ENCODE results near the gene TLE4. TPM values are rescaled to one million over a fixed set of nuclear protein-coding genes. Genes with fewer than 3 reads are reported as not detected.
A peak's percentile ranks its signal among the peaks of the same experiment; 100 is the strongest.
"Not testable (repeated sequence)": the region's sequence is repeated elsewhere in the genome, so short reads cannot be mapped to it uniquely, and the experiment has no call there.

The TLE4 gene
- total RNA-seq, 2 donors from 2014 or later: 17.9 to 54.7 TPM

- 99% methylated on average over 3 of the region's 3 CpGs for WGBS, 2 donors
- ATAC-seq: no peak
Measured at GRCh38 chr9:79603222-79603920, 31.6 kb downstream of the TLE4 start.

GRCh38 chr9:79604149-79604548, 32.4 kb downstream of the TLE4 start:
- Histone ChIP-seq H3K27me3 (no peaks in the 10 kb centered on the region), H3K4me3 (no peak overlapping the region), H3K9me3 (no peaks in the 10 kb centered on the region), H3K4me1 (peaks cover 16% of the 10 kb centered on the region), H3K27ac (no peak overlapping the region), H3K36me3 (replicated peaks in 1 of 2; ENCODE audit: insufficient read depth in 1 of 2, low read depth in 2 of 2) (no peaks in the 10 kb centered on the region)
- intact Hi-C loops (cut with DNase I): no loop called here
- ATAC-seq: no peak
- no peak for DNase-seq
- TF ChIP-seq CTCF (IDR thresholded peaks at IDR 0.05): no peak
- TF ChIP-seq POLR2A (IDR thresholded peaks at IDR 0.05): no peak

More at GRCh38 chr9:79603222-79603920, 31.6 kb downstream of the TLE4 start:
- intact Hi-C loops (cut with DNase I): no loop called here
- TF ChIP-seq POLR2A (IDR thresholded peaks at IDR 0.05) (no peak), CTCF (IDR thresholded peaks at IDR 0.05) (no peak)
- no peaks in the 10 kb centered on the region for H3K9me3 ChIP-seq
- H3K4me1 ChIP-seq: peaks cover 16% of the 10 kb centered on the region
- H3K27ac ChIP-seq: no peak overlapping the region
- no peak overlapping the region for H3K4me3 ChIP-seq
- H3K27me3 ChIP-seq: no peaks in the 10 kb centered on the region
- no peaks in the 10 kb centered on the region for H3K36me3 ChIP-seq (replicated peaks in 1 of 2; ENCODE audit: insufficient read depth in 1 of 2, low read depth in 2 of 2)
- no peak for DNase-seq

- no peak for DNase-seq
- H3K4me1 ChIP-seq: peaks cover 16% of the 10 kb centered on the region
- no peaks in the 10 kb centered on the region for H3K27me3 ChIP-seq
- H3K4me3 ChIP-seq: no peak overlapping the region
- no peaks in the 10 kb centered on the region for H3K9me3 ChIP-seq
- no peak overlapping the region for H3K27ac ChIP-seq
- intact Hi-C loops (cut with DNase I): no loop called here
- ATAC-seq: peak; percentile 55
- WGBS, 2 donors: 17 to 26% methylated on average over 5 of the region's 5 CpGs
- TF ChIP-seq POLR2A (IDR thresholded peaks at IDR 0.05) (no peak), CTCF (IDR thresholded peaks at IDR 0.05) (no peak)
- H3K36me3 ChIP-seq (replicated peaks in 1 of 2; ENCODE audit: insufficient read depth in 1 of 2, low read depth in 2 of 2): no peaks in the 10 kb centered on the region
Measured at GRCh38 chr9:79604921-79605562, 33.3 kb downstream of the TLE4 start.

GRCh38 chr9:79606529-79606928, 34.8 kb downstream of the TLE4 start:
- DNase-seq, ATAC-seq: not testable (repeated sequence)
- WGBS, 2 donors: 90 to 92% methylated on average over 1 of the region's 1 CpG

GRCh38 chr9:79609468-79610018, 37.8 kb downstream of the TLE4 start:
- no peak for TF ChIP-seq CTCF (IDR thresholded peaks at IDR 0.05)
- no peak for TF ChIP-seq POLR2A (IDR thresholded peaks at IDR 0.05)
- 92 to 94% methylated on average over 1 of the region's 1 CpG for WGBS, 2 donors
- H3K36me3 ChIP-seq (replicated peaks in 1 of 2; ENCODE audit: insufficient read depth in 1 of 2, low read depth in 2 of 2): no peaks in the 10 kb centered on the region
- ATAC-seq (no peak), DNase-seq (no peak)
- no peaks in the 10 kb centered on the region for H3K27me3 ChIP-seq
- intact Hi-C loops (cut with DNase I): no loop called here
- H3K27ac ChIP-seq: no peak overlapping the region
- H3K4me3 ChIP-seq: no peak overlapping the region
- H3K9me3 ChIP-seq: no peaks in the 10 kb centered on the region
- H3K4me1 ChIP-seq: peaks cover 13% of the 10 kb centered on the region

More at GRCh38 chr9:79606529-79606928, 34.8 kb downstream of the TLE4 start:
- H3K27me3 ChIP-seq; intact Hi-C loops (cut with DNase I); H3K27ac ChIP-seq; H3K36me3 ChIP-seq (replicated peaks in 1 of 2; ENCODE audit: insufficient read depth in 1 of 2, low read depth in 2 of 2); H3K4me3 ChIP-seq; H3K9me3 ChIP-seq: not testable (repeated sequence)
- H3K4me1 ChIP-seq: peaks cover 16% of the 10 kb centered on the region
